Measurements from ENCODE around the gene OR4Q2.

OR4Q2 gene

DNA sequence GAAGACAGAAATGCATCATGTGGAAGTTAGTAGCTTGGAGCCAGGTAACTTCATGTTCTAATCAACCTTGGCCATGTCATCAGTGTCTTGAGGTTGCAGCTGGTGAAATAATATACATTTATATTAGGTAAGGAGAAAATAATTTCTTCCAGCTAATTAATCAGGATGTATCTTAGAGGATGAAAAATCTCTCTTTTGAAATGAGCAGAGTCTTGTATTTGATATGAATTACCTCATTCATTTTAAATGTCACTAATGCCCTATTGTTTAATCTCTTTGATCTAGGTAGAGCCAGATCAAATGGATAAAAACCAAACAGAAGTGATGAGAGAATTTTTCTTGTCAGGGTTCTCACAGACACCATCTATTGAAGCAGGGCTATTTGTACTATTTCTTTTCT, at the start of gene OR4Q2:
OR4Q2 (plus strand) TSS at position 301 of the 400 bp plus-strand sequence.
- TF ChIP-seq, protein P1, sequence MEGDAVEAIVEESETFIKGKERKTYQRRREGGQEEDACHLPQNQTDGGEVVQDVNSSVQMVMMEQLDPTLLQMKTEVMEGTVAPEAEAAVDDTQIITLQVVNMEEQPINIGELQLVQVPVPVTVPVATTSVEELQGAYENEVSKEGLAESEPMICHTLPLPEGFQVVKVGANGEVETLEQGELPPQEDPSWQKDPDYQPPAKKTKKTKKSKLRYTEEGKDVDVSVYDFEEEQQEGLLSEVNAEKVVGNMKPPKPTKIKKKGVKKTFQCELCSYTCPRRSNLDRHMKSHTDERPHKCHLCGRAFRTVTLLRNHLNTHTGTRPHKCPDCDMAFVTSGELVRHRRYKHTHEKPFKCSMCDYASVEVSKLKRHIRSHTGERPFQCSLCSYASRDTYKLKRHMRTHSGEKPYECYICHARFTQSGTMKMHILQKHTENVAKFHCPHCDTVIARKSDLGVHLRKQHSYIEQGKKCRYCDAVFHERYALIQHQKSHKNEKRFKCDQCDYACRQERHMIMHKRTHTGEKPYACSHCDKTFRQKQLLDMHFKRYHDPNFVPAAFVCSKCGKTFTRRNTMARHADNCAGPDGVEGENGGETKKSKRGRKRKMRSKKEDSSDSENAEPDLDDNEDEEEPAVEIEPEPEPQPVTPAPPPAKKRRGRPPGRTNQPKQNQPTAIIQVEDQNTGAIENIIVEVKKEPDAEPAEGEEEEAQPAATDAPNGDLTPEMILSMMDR (IDR thresholded peaks at IDR 0.05) = no peak

DNA sequence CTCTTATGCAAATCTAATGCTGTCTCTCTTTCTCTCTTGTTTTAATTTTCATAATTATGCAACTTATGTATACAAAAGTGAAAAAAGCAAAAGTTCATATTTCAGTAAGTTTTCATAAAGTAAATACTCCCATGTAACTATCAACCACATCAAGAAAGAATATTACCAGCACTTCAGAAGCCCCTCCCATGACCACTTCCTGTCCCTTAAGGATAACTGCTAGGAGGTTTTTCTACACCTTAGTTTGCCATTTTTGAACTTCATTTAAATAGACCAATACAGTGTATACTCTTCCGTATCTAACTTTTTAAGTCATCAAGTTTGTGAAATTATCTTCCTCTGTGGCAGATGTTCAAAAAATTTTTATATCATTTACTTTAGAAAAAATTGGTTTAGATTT, 27.1 kb upstream of the OR4Q2 start:
- TF ChIP-seq, protein P1 (IDR thresholded peaks at IDR 0.05) = no peak

DNA sequence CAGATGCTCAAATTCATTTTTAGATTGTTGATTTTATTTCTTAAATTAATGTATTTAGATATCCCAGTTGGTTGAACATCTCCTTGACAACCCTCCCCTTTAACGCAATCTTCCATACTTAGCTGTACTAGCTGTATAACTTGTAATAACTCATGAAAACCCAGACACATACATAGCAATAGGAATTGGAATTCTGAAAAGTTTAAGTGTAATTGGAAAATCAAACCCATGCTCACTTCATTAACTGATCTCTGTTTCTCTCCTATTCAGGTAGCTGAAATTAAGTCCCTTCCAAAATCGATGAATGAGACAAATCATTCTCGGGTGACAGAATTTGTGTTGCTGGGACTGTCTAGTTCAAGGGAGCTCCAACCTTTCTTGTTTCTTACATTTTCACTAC, 26.7 kb upstream of the OR4Q2 start, which contains the start of gene OR4K15:
OR4K15 (plus strand) TSS at position 301 of the 400 bp plus-strand sequence; CDS start at position 301, 0 bp downstream.
- TF ChIP-seq, protein P1 (IDR thresholded peaks at IDR 0.05) = no peak

DNA sequence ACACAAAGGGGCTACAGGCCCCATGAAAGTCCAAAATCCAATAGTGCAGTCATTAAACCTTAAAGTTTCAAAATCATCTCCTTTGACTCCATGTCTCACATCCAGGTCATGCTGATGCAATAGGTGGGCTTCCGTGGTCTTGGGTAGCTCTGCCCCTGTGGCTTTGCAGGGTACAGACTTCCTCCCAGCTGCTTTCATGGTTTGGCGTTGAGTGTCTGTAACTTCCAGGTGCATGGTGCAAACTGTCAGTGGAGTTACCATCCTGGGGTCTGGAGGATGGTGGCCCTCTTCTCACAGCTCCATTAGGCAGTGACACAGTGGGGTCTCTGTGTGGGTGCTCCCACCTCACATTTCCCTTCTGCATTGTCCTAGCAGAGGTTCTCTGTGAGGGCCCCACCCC, 8.5 kb upstream of the OR4Q2 start:
- TF ChIP-seq, protein P1 (IDR thresholded peaks at IDR 0.05) = no peak

DNA sequence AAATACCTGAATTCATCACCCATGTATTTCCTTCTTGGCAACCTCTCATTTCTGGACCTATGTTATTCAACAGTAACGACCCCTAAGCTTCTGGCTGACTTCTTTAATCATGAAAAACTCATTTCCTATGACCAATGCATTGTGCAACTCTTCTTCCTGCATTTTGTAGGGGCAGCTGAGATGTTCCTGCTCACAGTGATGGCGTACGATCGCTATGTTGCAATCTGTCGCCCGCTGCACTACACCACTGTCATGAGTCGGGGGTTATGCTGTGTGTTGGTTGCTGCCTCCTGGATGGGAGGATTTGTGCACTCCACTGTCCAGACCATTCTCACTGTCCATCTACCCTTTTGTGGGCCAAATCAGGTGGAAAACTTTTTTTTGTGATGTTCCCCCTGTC, 356 bp downstream of the OR4Q2 start:
- TF ChIP-seq, protein P1 (IDR thresholded peaks at IDR 0.05) = no peak

DNA sequence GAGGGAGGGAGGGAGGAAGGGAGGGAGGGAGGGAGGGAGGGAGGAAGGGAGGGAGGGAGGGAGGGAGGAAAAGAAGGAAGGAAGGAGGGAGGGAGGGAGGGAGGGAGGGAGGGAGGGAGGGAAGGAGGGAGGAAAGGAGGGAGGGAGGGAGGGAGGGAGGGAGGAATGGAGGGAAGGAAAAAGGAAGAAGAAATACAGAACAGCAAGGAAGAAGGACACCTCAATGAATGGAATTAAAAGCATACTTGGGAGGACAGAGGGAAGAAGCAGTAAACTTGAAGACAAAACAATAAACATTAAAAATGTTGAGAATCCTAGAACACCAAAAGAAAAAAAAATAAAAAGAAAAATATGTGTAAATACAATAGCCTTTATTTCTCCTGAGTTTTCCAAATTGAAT, 6.2 kb downstream of the OR4Q2 start:
- TF ChIP-seq, protein P1 (IDR thresholded peaks at IDR 0.05) = no peak

DNA sequence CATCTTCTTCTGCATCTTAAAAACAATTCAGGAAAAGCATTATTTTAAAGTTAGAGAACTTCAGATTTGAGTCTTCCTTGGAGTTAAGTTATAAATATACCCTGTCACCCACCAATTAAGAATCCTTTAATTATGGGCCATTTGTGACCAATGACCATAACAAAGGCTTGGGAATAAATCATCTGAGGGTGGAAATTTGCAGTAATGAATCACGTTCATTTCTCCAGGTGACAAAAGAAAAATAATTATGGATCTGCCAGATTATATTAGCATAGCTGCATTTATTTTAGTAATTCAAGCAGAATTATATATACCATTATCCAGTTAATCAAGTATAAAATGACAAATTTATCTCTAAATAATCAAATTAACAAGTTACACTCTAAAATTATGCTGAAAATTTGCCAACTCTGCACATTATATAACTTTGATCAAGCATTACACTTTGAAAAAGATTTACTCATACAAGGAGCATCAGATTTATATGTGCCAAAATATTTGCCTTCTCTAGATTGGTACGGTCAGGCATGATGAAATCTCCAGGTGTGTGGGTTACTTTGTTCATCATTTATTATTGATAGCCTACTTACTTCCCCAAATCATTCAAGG, 17.4 kb downstream of the OR4Q2 start, which contains the start of gene OR4K14:
OR4K14 (minus strand) TSS at position 51 of the 609 bp plus-strand sequence. CDS start 4,114 bp downstream, outside the sequence.
- TF ChIP-seq, protein P1 (IDR thresholded peaks at IDR 0.05) = no peak
